Caco-2 (cell line): ENCODE results near the gene TBX2. TPM values are rescaled to one million over a fixed set of nuclear protein-coding genes. Genes with fewer than 3 reads are reported as not detected.

Source experiments
- BruUV-seq: library from RNA; stranded (reverse); fragments of 400-500 nt; replicated peaks from 2 replicates; lab custom pipeline; 2021; lab: Mats Ljungman, UMichigan
- CTCF ChIA-PET: fragments of 300-600 bp; sonication (Branson Sonifier 250); formaldehyde crosslinking; loops from one replicate; lab custom pipeline; 2022; ENCODE audit warnings: antibody characterized with exemption; lab: Charles Lee
- POLR2A ChIA-PET: fragments of 300-600 bp; sonication (Branson Sonifier 250); formaldehyde crosslinking; loops from one replicate; lab custom pipeline; 2022; ENCODE audit warnings: antibody characterized with exemption; lab: Charles Lee
- DNase-seq, 2 experiments: peaks; one replicate each; pipeline versions ENCODE4 v3.0.0 to v3.0.0-alpha.2; 2020 to 2022
- H3K27me3 ChIP-seq: replicated peaks from 2 replicates; pipeline ENCODE4 v1.6.0; 2011; ENCODE audit warnings: low read length; ENCODE audit not compliant: control insufficient read depth, insufficient read depth
- H3K36me3 ChIP-seq: 2 replicates; pipeline ENCODE4 v1.5.1; 2011; ENCODE audit warnings: low read length; ENCODE audit not compliant: control insufficient read depth, insufficient read depth
- H3K4me1 ChIP-seq: fragments of 250-450 bp; sonication (Bioruptor Pico); 2 replicates; pipeline ENCODE4 v1.5.1; 2020; ENCODE audit warnings: mild to moderate bottlenecking
- H3K4me3 ChIP-seq: 2 replicates; pipeline ENCODE4 v1.5.1; 2011; ENCODE audit warnings: low read depth, mild to moderate bottlenecking, control low read depth, low read length
- H3K9me3 ChIP-seq: fragments of 250-450 bp; sonication (Bioruptor Pico); 2 replicates; pipeline ENCODE4 v1.5.1; 2020; ENCODE audit warnings: mild to moderate bottlenecking, moderate library complexity
- H3K27ac Mint-ChIP-seq: one replicate; pipeline ENCODE4 v1.8.0; 2022; ENCODE audit warnings: mixed read lengths; ENCODE audit not compliant: unreplicated experiment
- H3K27me3 Mint-ChIP-seq: one replicate; pipeline ENCODE4 v1.8.0; 2022; ENCODE audit warnings: mixed read lengths; ENCODE audit not compliant: insufficient read depth, unreplicated experiment
- H3K36me3 Mint-ChIP-seq: one replicate; pipeline ENCODE4 v1.8.0; 2022; ENCODE audit warnings: mild to moderate bottlenecking, mixed read lengths; ENCODE audit not compliant: insufficient read depth, unreplicated experiment
- H3K4me1 Mint-ChIP-seq: one replicate; pipeline ENCODE4 v1.8.0; 2022; ENCODE audit warnings: low read depth, mixed read lengths; ENCODE audit not compliant: unreplicated experiment
- H3K4me3 Mint-ChIP-seq: one replicate; pipeline ENCODE4 v1.8.0; 2022; ENCODE audit warnings: mild to moderate bottlenecking, moderate library complexity, mixed read lengths; ENCODE audit not compliant: unreplicated experiment
- H3K9me3 Mint-ChIP-seq: one replicate; pipeline ENCODE4 v1.8.0; 2022; ENCODE audit warnings: mixed read lengths; ENCODE audit not compliant: unreplicated experiment
- CTCF ChIP-seq, 2 experiments: fragments of 200-600 bp in 1 of 2; IDR thresholded peaks; 1 replicate in 1 of 2; 2 replicates in 1 of 2; pipeline versions ENCODE4 v1.5.1 to v1.8.0; 2011 to 2022; ENCODE audit warnings: antibody characterized with exemption in 1 of 2, control low read depth in 1 of 2, inconsistent platforms in 1 of 2, low read depth in 1 of 2, low read length in 1 of 2, mild to moderate bottlenecking in 1 of 2, moderate library complexity in 1 of 2; ENCODE audit not compliant: insufficient read depth in 1 of 2, severe bottlenecking in 1 of 2, unreplicated experiment in 1 of 2
- intact Hi-C: fragments of 100-400 bp; cut with micrococcal nuclease; formaldehyde crosslinking; loops from one replicate; pipeline ENCODE4 v1.10.0; 2022; ENCODE audit not compliant: unreplicated experiment
- total RNA-seq: library from RNA; stranded (reverse); gene quantifications from 2 replicates; pipeline ENCODE4 v1.2.3, GENCODE V29; 2022

The TBX2 gene
- total RNA-seq, 1 experiment from 2014 or later, result 8.9 TPM

- H3K4me3 Mint-ChIP-seq, result no peak overlapping the region
- Histone ChIP-seq H3K4me3 (no peak overlapping the region), H3K36me3 (no peaks in the 10 kb centered on the region), H3K9me3 (no peaks in the 10 kb centered on the region), H3K27me3 (no peaks in the 10 kb centered on the region), H3K4me1 (peaks cover 12% of the 10 kb centered on the region)
- intact Hi-C loops, result no loop called here
- CTCF ChIA-PET, result interaction anchor here (0.6 kb wide), 1 partner anchor 25 kb away, joined by 3 read pairs; no protein-coding TSS in a partner anchor
- peaks cover 23% of the 10 kb centered on the region for H3K9me3 Mint-ChIP-seq
- H3K27ac Mint-ChIP-seq, result no peak overlapping the region
- H3K4me1 Mint-ChIP-seq, result peaks cover 12% of the 10 kb centered on the region
- no peaks in the 10 kb centered on the region for H3K36me3 Mint-ChIP-seq
- POLR2A ChIA-PET, result no interaction called here
- no TSS peak for BruUV-seq
- no peaks in the 10 kb centered on the region for H3K27me3 Mint-ChIP-seq
- no peak for TF ChIP-seq CTCF (IDR thresholded peaks at IDR 0.05; ENCODE audit: insufficient read depth in 1 of 2, low read depth in 1 of 2, low read length in 1 of 2, severe bottlenecking in 1 of 2, unreplicated experiment in 1 of 2)
- DNase-seq, result no peak
Measured at GRCh38 chr17:61442878-61443474, 43.3 kb downstream of the TBX2 start.

GRCh38 chr17:61443475-61443882 is 43.8 kb downstream of the TBX2 start:
- intact Hi-C loops, result no loop called here
- BruUV-seq, result no TSS peak
- Mint-ChIP-seq H3K9me3 (peaks cover 23% of the 10 kb centered on the region), H3K4me3 (no peak overlapping the region), H3K27me3 (no peaks in the 10 kb centered on the region), H3K27ac (no peak overlapping the region), H3K4me1 (peaks cover 12% of the 10 kb centered on the region), H3K36me3 (no peaks in the 10 kb centered on the region)
- no peak for TF ChIP-seq CTCF (IDR thresholded peaks at IDR 0.05; ENCODE audit: insufficient read depth in 1 of 2, low read depth in 1 of 2, low read length in 1 of 2, severe bottlenecking in 1 of 2, unreplicated experiment in 1 of 2)
- no peak for DNase-seq
- H3K27me3 ChIP-seq, result no peaks in the 10 kb centered on the region
- H3K4me3 ChIP-seq, result no peak overlapping the region
- H3K4me1 ChIP-seq, result peaks cover 12% of the 10 kb centered on the region
- POLR2A ChIA-PET, result interaction anchor here (0.7 kb wide), 1 partner anchor 68 kb away, joined by 3 read pairs; no protein-coding TSS in a partner anchor
- CTCF ChIA-PET, result no interaction called here
- H3K36me3 ChIP-seq, result no peaks in the 10 kb centered on the region
- no peaks in the 10 kb centered on the region for H3K9me3 ChIP-seq

- Mint-ChIP-seq H3K36me3 (no peaks in the 10 kb centered on the region), H3K27ac (no peak overlapping the region), H3K4me1 (peaks cover 12% of the 10 kb centered on the region), H3K4me3 (no peak overlapping the region), H3K9me3 (peaks cover 18% of the 10 kb centered on the region), H3K27me3 (no peaks in the 10 kb centered on the region)
- POLR2A ChIA-PET, result interaction anchor here (0.7 kb wide), 1 partner anchor 69 kb away, joined by 3 read pairs; no protein-coding TSS in a partner anchor
- CTCF ChIA-PET, result no interaction called here
- no peak for DNase-seq
- BruUV-seq, result no TSS peak
- no peaks in the 10 kb centered on the region for H3K36me3 ChIP-seq
- no peak overlapping the region for H3K4me3 ChIP-seq
- no peaks in the 10 kb centered on the region for H3K9me3 ChIP-seq
- no peak for TF ChIP-seq CTCF (IDR thresholded peaks at IDR 0.05; ENCODE audit: insufficient read depth in 1 of 2, low read depth in 1 of 2, low read length in 1 of 2, severe bottlenecking in 1 of 2, unreplicated experiment in 1 of 2)
- H3K27me3 ChIP-seq, result no peaks in the 10 kb centered on the region
- peaks cover 12% of the 10 kb centered on the region for H3K4me1 ChIP-seq
- intact Hi-C loops, result no loop called here
Measured at GRCh38 chr17:61444075-61444474, 44.4 kb downstream of the TBX2 start.
